Measurements from ENCODE around the gene PPP1R18.

PPP1R18 gene

DNA sequence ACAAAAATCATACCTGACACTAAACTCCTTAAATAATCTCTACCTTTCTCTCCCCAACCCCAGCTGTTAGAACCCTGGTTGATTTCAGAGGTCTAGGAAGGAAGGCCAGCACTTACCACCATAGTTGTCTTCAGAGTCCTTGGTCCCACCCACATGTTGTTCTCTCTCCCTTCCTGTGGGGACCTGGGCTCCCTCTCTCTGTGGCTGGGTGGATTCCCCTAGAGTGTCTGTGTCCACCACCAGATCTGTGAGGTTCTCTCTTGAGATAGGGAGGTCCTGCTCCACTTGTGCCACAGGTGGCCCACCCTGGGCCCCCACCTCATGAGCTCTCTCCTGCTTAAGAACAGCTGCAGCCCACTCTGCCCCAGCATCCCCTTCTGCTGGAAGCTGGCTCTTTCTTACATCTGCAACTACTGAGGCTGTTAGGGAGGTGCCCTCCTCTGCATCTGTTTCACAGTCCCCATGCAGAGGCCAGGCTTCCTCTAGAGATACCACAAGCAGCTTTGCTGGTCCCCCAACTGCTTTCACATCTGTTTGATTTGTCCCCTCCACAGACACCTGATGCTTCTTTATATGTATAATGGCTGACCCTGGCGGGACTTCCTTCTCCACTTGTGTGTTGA, 25.4 kb upstream of the PPP1R18 start:
- ChIA-PET CTCF (no interaction called here), POLR2A (interaction anchor here (0.9 to 3.1 kb wide), 5 partner anchors 8 to 24 kb away, joined by 3 to 13 read pairs (median 7); partner anchors contain the start of gene NRM)
- TF ChIP-seq, protein P1, sequence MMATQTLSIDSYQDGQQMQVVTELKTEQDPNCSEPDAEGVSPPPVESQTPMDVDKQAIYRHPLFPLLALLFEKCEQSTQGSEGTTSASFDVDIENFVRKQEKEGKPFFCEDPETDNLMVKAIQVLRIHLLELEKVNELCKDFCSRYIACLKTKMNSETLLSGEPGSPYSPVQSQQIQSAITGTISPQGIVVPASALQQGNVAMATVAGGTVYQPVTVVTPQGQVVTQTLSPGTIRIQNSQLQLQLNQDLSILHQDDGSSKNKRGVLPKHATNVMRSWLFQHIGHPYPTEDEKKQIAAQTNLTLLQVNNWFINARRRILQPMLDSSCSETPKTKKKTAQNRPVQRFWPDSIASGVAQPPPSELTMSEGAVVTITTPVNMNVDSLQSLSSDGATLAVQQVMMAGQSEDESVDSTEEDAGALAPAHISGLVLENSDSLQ (IDR thresholded peaks at IDR 0.05) = no peak
- TF ChIP-seq CTBP1 (IDR thresholded peaks at IDR 0.05; ENCODE audit: borderline replicate concordance) (no peak), ELF4 (IDR thresholded peaks at IDR 0.05) (no peak), L3MBTL2 (conservative IDR thresholded peaks at IDR 0.05) (no peak), FOXA1 (IDR thresholded peaks at IDR 0.05) (no peak), HDGF (IDR thresholded peaks at IDR 0.05; ENCODE audit: borderline replicate concordance) (no peak), BHLHE40 (IDR thresholded peaks at IDR 0.05; ENCODE audit: borderline replicate concordance) (no peak), TARDBP (IDR thresholded peaks at IDR 0.05) (no peak), NFRKB (IDR thresholded peaks at IDR 0.05) (no peak), ARNT (IDR thresholded peaks at IDR 0.05) (no peak), FOXK2 (IDR thresholded peaks at IDR 0.05) (no peak), FOXM1 (IDR thresholded peaks at IDR 0.05; ENCODE audit: borderline replicate concordance) (no peak), ZNF384 (IDR thresholded peaks at IDR 0.05) (no peak), SP1 (IDR thresholded peaks at IDR 0.05) (no peak)
- no peak for DNase-seq (ENCODE audit: extremely low spot score)

DNA sequence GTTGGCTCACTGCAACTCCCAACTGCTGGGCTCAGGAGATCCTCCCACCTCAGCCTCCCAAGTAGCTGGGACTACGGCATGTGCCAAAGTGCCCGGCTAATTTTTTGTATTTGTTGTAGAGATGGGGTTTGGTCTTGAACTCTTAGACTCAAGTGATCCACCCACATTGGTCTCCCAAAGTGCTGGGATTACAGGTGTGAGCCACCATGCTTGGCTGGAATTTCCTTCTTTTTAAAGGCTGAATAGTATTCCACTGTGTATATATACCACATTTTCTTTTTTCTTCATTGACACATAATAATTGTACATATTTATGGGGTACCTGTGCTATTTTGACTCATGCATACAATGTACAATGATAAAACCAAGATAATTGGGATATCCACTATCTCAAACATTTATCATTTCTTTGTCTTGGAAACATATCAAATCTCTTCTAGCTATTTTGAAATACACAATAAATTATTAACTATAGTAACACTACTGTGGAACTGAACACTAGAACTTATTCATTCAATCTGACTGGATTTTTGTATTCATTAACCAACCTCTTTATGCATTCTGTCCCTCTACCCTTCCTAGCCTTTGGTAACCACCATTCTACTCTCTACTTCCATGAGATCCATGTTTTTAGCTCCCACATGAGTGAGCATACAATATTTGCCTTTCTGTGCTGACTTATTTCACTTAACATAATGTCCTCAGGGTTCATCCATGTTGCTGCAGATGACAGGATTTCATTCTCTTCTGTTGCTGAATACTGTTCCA, 22.8 kb upstream of the PPP1R18 start:
- no peak for DNase-seq (ENCODE audit: extremely low spot score)
- ChIA-PET CTCF (interaction anchor here (0.5 to 0.7 kb wide), 2 partner anchors 21 to 24 kb away, joined by 3 to 5 read pairs; no protein-coding TSS in a partner anchor), POLR2A (interaction anchor here (1.3 to 4.3 kb wide), 3 partner anchors 8 to 19 kb away, joined by 4 to 25 read pairs (median 17); partner anchors contain the start of genes MDC1 and NRM)

DNA sequence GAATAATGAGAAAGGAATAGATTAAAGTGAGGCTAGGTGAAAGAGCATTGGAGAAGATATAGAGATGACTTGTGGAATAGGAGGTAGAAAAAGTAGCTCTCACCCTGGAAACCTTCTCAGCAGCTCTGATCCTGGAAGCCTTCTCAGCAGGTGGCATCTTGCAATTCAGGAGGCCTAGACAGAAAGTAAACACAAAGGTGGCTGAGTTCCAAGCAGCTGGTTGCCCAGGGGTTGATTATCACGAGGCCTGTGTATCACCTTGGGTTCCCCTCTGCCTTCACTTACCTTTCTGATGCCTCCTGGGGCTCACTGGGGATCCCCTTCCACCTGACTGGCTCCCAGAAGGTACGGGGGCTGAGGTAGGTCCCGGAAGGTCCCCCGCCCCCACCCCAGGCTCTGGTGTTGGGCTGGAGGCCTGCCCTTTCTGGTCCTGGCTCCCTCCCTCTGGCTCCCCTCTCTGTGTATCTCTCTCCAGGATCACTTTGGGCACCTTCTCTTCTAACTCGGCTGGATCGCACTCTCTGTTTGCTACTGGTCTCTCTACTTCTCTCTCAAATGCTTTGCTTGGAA, 20.9 kb upstream of the PPP1R18 start:
- POLR2A ChIA-PET = interaction anchor here (3.5 to 4.3 kb wide), 2 partner anchors 10 to 17 kb away, joined by 17 to 25 read pairs; partner anchors contain the start of genes MDC1 and NRM
- CTCF ChIA-PET = interaction anchor here (1.2 kb wide), 1 partner anchor 24 kb away, joined by 7 read pairs; no protein-coding TSS in a partner anchor
- no peak for TF ChIP-seq ELF4 (IDR thresholded peaks at IDR 0.05)
- no peak for TF ChIP-seq SUZ12 (IDR thresholded peaks at IDR 0.05)
- TF ChIP-seq FOXA1 (IDR thresholded peaks at IDR 0.05) = no peak
- TF ChIP-seq TARDBP (IDR thresholded peaks at IDR 0.05) = no peak
- no peak for TF ChIP-seq CTBP1 (IDR thresholded peaks at IDR 0.05; ENCODE audit: borderline replicate concordance)
- TF ChIP-seq ZNF384 (IDR thresholded peaks at IDR 0.05) = no peak
- TF ChIP-seq LEF1 (IDR thresholded peaks at IDR 0.05; ENCODE audit: borderline replicate concordance) = no peak
- TF ChIP-seq, protein P1 (IDR thresholded peaks at IDR 0.05) = no peak
- TF ChIP-seq HDGF (IDR thresholded peaks at IDR 0.05; ENCODE audit: borderline replicate concordance) = no peak
- TF ChIP-seq SP1 (IDR thresholded peaks at IDR 0.05) = no peak
- TF ChIP-seq ARNT (IDR thresholded peaks at IDR 0.05) = no peak
- TF ChIP-seq BHLHE40 (IDR thresholded peaks at IDR 0.05; ENCODE audit: borderline replicate concordance) = no peak
- TF ChIP-seq FOXM1 (IDR thresholded peaks at IDR 0.05; ENCODE audit: borderline replicate concordance) = no peak
- TF ChIP-seq FOXK2 (IDR thresholded peaks at IDR 0.05) = no peak
- TF ChIP-seq NFRKB (IDR thresholded peaks at IDR 0.05) = no peak
- TF ChIP-seq L3MBTL2 (conservative IDR thresholded peaks at IDR 0.05) = no peak
- no peak for DNase-seq (ENCODE audit: extremely low spot score)

More for the DNA sequence above, 22.8 kb upstream of the PPP1R18 start:
- TF ChIP-seq NFRKB (IDR thresholded peaks at IDR 0.05) (no peak), ARNT (IDR thresholded peaks at IDR 0.05) (no peak), FOXM1 (IDR thresholded peaks at IDR 0.05; ENCODE audit: borderline replicate concordance) (no peak), ZNF384 (IDR thresholded peaks at IDR 0.05) (no peak), HDGF (IDR thresholded peaks at IDR 0.05; ENCODE audit: borderline replicate concordance) (no peak), FOXK2 (IDR thresholded peaks at IDR 0.05) (no peak), FOXA1 (IDR thresholded peaks at IDR 0.05) (no peak), LEF1 (IDR thresholded peaks at IDR 0.05; ENCODE audit: borderline replicate concordance) (no peak), ELF4 (IDR thresholded peaks at IDR 0.05) (no peak), TARDBP (IDR thresholded peaks at IDR 0.05) (no peak), L3MBTL2 (conservative IDR thresholded peaks at IDR 0.05) (no peak)
- TF ChIP-seq, protein P1 (IDR thresholded peaks at IDR 0.05) = no peak

DNA sequence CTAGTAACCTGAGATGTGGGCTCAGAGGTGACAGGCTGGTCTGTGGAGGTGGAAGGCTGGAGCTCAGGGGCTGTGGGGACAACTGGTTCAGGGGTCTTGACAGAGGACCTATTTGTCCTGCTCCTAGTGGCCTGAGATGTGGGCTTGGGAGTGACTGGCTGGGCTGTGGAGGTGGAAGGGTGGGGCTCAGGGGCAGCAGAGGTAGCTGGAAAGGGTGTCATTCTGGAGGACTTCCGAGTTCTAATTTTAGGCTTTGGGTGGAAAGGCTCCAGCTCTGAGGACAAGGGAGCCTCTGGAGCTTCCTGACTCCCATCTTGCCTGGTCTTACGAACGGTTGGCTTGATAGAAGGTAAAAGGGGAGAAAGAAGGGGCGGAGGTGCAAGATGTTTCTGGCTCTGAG, 19.2 kb upstream of the PPP1R18 start:
- no peak for TF ChIP-seq TARDBP (IDR thresholded peaks at IDR 0.05)
- no peak for TF ChIP-seq ELF4 (IDR thresholded peaks at IDR 0.05)
- TF ChIP-seq BHLHE40 (IDR thresholded peaks at IDR 0.05; ENCODE audit: borderline replicate concordance) = no peak
- no peak for TF ChIP-seq SUZ12 (IDR thresholded peaks at IDR 0.05)
- no peak for TF ChIP-seq L3MBTL2 (conservative IDR thresholded peaks at IDR 0.05)
- no peak for TF ChIP-seq SP1 (IDR thresholded peaks at IDR 0.05)
- no peak for TF ChIP-seq FOXM1 (IDR thresholded peaks at IDR 0.05; ENCODE audit: borderline replicate concordance)
- DNase-seq (ENCODE audit: extremely low spot score) = no peak
- CTCF ChIA-PET = interaction anchor here (1.6 kb wide), 1 partner anchor 27 kb away, joined by 4 read pairs; no protein-coding TSS in a partner anchor
- POLR2A ChIA-PET = interaction anchor here (1.1 to 4.3 kb wide), 4 partner anchors 9 to 15 kb away, joined by 3 to 42 read pairs (median 10); partner anchors contain the start of genes MDC1 and NRM

DNA sequence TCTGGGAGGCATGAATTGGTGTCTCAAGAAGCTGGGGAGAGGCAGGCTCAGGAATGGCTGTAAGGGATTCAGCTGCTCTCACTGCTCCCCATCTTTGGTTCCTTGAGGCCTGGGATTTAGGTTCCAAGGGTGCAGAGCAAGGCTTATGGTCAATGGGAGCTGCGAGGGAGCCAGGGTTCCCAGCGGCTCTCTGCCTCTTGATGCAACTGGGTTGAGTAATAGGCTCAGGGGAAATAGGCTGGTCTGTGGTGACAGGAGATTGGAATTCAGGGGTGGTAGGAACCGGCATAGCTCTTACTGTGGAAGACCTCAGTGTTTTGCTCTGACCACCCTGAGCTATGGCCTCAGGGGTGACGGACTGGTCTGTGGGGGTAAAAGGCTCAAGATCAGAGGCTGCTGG, 17.4 kb upstream of the PPP1R18 start:
- no peak for TF ChIP-seq FOXA1 (IDR thresholded peaks at IDR 0.05)
- TF ChIP-seq LEF1 (IDR thresholded peaks at IDR 0.05; ENCODE audit: borderline replicate concordance) = no peak
- no peak for TF ChIP-seq SUZ12 (IDR thresholded peaks at IDR 0.05)
- no peak for TF ChIP-seq BHLHE40 (IDR thresholded peaks at IDR 0.05; ENCODE audit: borderline replicate concordance)
- TF ChIP-seq FOXK2 (IDR thresholded peaks at IDR 0.05) = no peak
- TF ChIP-seq ZNF384 (IDR thresholded peaks at IDR 0.05) = no peak
- DNase-seq (ENCODE audit: extremely low spot score) = no peak
- ChIA-PET POLR2A (interaction anchor here (0.7 to 4.3 kb wide), 9 partner anchors 8 to 88 kb away, joined by 3 to 42 read pairs (median 4); partner anchors contain the start of genes MDC1, NRM and TUBB), CTCF (no interaction called here)

Data from HEK293T (cell line).